Measurements from ENCODE around the gene TRAPPC2. TPM values are rescaled to one million over a fixed set of nuclear protein-coding genes. Genes with fewer than 3 reads are reported as not detected.

The TRAPPC2 gene
- total RNA-seq, 1 experiment from 2014 or later: 11.9 TPM

DNA sequence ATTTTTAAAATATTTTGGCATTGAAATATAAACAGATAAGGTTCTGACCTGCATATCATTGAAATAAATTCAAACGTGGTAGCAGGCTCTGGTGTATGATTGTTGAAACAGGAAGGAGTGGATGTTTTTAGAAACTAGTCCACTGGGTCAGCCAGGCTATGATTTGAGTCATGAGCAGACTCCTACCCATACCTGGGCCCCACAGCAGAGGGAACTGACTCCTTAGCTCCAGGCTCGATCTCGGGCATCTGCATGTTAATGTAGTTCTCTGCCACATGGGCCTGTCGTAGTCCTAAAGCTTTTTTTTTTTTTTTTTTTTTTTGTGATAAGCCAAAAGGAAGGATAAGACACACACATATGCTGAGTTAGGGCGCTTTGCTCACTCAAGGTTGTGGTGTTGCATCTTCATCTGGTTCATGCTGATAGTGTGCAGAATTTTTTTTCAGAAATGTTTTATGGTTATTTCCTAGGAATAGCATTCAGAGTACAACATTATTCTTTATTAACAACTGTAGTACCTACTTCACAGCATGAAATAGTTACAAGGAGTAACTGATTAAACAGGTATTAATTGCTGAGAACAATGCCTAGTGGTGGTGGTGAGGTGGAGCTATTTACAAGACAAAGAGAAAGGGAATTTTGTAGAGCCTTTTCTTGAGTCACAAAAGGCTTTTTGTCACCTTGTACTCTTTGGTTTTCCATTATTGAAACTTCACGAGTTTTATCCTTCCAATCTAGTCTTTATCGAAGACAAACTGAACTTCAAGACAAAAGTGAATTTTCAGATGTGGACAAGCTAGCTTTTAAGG is 27.4 kb upstream of the TRAPPC2 start:
- POLR2A ChIA-PET: no interaction called here
- no peak overlapping the region for H3K9ac ChIP-seq (ENCODE audit: low read length)
- no peaks in the 10 kb centered on the region for H3K27me3 ChIP-seq (ENCODE audit: insufficient read depth, low read length)
- H3K9me2 ChIP-seq (ENCODE audit: insufficient read depth): no peaks in the 10 kb centered on the region
- ATAC-seq: no peak
- H3K79me2 ChIP-seq (ENCODE audit: insufficient read depth, low read length): no peaks in the 10 kb centered on the region
- H3K4me3 ChIP-seq (replicated peaks in 1 of 2; ENCODE audit: low read depth in 1 of 2, low read length in 2 of 2): no peak overlapping the region
- intact Hi-C loops (cut with micrococcal nuclease): no loop called here
- H3K27ac ChIP-seq (ENCODE audit: low read depth, low read length): no peak overlapping the region
- CTCF ChIA-PET: no interaction called here
- H4K20me1 ChIP-seq (ENCODE audit: insufficient read depth): no peaks in the 10 kb centered on the region
- TF ChIP-seq JUND (IDR thresholded peaks at IDR 0.05): no peak
- TF ChIP-seq, protein P1, sequence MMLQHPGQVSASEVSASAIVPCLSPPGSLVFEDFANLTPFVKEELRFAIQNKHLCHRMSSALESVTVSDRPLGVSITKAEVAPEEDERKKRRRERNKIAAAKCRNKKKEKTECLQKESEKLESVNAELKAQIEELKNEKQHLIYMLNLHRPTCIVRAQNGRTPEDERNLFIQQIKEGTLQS (IDR thresholded peaks at IDR 0.05): no peak
- TF ChIP-seq EZH2 (IDR thresholded peaks at IDR 0.05): no peak
- no peak for TF ChIP-seq ZNF274 (IDR thresholded peaks at IDR 0.05; ENCODE audit: low read depth, low read length)
- no peak for TF ChIP-seq POLR2AphosphoS5 (IDR thresholded peaks at IDR 0.05; ENCODE audit: low read depth, low read length)
- TF ChIP-seq, protein P2, sequence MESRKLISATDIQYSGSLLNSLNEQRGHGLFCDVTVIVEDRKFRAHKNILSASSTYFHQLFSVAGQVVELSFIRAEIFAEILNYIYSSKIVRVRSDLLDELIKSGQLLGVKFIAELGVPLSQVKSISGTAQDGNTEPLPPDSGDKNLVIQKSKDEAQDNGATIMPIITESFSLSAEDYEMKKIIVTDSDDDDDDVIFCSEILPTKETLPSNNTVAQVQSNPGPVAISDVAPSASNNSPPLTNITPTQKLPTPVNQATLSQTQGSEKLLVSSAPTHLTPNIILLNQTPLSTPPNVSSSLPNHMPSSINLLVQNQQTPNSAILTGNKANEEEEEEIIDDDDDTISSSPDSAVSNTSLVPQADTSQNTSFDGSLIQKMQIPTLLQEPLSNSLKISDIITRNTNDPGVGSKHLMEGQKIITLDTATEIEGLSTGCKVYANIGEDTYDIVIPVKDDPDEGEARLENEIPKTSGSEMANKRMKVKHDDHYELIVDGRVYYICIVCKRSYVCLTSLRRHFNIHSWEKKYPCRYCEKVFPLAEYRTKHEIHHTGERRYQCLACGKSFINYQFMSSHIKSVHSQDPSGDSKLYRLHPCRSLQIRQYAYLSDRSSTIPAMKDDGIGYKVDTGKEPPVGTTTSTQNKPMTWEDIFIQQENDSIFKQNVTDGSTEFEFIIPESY (IDR thresholded peaks at IDR 0.05; ENCODE audit: extremely low read depth, insufficient replicate concordance, low read length): no peak
- no peak for TF ChIP-seq SIN3A (IDR thresholded peaks at IDR 0.05; ENCODE audit: low read depth)
- no peak for TF ChIP-seq CBX3 (IDR thresholded peaks at IDR 0.05; ENCODE audit: low read depth)
- TF ChIP-seq, protein P3, sequence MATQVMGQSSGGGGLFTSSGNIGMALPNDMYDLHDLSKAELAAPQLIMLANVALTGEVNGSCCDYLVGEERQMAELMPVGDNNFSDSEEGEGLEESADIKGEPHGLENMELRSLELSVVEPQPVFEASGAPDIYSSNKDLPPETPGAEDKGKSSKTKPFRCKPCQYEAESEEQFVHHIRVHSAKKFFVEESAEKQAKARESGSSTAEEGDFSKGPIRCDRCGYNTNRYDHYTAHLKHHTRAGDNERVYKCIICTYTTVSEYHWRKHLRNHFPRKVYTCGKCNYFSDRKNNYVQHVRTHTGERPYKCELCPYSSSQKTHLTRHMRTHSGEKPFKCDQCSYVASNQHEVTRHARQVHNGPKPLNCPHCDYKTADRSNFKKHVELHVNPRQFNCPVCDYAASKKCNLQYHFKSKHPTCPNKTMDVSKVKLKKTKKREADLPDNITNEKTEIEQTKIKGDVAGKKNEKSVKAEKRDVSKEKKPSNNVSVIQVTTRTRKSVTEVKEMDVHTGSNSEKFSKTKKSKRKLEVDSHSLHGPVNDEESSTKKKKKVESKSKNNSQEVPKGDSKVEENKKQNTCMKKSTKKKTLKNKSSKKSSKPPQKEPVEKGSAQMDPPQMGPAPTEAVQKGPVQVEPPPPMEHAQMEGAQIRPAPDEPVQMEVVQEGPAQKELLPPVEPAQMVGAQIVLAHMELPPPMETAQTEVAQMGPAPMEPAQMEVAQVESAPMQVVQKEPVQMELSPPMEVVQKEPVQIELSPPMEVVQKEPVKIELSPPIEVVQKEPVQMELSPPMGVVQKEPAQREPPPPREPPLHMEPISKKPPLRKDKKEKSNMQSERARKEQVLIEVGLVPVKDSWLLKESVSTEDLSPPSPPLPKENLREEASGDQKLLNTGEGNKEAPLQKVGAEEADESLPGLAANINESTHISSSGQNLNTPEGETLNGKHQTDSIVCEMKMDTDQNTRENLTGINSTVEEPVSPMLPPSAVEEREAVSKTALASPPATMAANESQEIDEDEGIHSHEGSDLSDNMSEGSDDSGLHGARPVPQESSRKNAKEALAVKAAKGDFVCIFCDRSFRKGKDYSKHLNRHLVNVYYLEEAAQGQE (IDR thresholded peaks at IDR 0.05; ENCODE audit: low read depth): no peak
- no peak for TF ChIP-seq EGR1 (IDR thresholded peaks at IDR 0.05; ENCODE audit: low read depth)
- TF ChIP-seq, protein P4, sequence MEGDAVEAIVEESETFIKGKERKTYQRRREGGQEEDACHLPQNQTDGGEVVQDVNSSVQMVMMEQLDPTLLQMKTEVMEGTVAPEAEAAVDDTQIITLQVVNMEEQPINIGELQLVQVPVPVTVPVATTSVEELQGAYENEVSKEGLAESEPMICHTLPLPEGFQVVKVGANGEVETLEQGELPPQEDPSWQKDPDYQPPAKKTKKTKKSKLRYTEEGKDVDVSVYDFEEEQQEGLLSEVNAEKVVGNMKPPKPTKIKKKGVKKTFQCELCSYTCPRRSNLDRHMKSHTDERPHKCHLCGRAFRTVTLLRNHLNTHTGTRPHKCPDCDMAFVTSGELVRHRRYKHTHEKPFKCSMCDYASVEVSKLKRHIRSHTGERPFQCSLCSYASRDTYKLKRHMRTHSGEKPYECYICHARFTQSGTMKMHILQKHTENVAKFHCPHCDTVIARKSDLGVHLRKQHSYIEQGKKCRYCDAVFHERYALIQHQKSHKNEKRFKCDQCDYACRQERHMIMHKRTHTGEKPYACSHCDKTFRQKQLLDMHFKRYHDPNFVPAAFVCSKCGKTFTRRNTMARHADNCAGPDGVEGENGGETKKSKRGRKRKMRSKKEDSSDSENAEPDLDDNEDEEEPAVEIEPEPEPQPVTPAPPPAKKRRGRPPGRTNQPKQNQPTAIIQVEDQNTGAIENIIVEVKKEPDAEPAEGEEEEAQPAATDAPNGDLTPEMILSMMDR (IDR thresholded peaks at IDR 0.05 in 2 of 3, conservative IDR thresholded peaks at IDR 0.05 in 1 of 3; ENCODE audit: borderline replicate concordance in 1 of 3, insufficient read depth in 1 of 3, low read depth in 2 of 3, low read length in 2 of 3): no peak
- no peak for TF ChIP-seq POLR2A (IDR thresholded peaks at IDR 0.05; ENCODE audit: borderline replicate concordance, extremely low read depth, insufficient read depth, insufficient read length)
- no peak for TF ChIP-seq YY1 (IDR thresholded peaks at IDR 0.05; ENCODE audit: extremely low read depth, insufficient replicate concordance, low read depth, low read length)
- no peak for TF ChIP-seq SRF (IDR thresholded peaks at IDR 0.05; ENCODE audit: low read depth)
- TF ChIP-seq, protein P5, sequence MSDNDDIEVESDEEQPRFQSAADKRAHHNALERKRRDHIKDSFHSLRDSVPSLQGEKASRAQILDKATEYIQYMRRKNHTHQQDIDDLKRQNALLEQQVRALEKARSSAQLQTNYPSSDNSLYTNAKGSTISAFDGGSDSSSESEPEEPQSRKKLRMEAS (IDR thresholded peaks at IDR 0.05): no peak
- no peak for TF ChIP-seq FOSL1 (IDR thresholded peaks at IDR 0.05; ENCODE audit: low read depth)
- no peak for TF ChIP-seq ELF1 (IDR thresholded peaks at IDR 0.05; ENCODE audit: borderline replicate concordance, low read depth)
- TF ChIP-seq EZH2phosphoT487 (IDR thresholded peaks at IDR 0.05; ENCODE audit: borderline replicate concordance): no peak
- TF ChIP-seq TCF7L2 (IDR thresholded peaks at IDR 0.05; ENCODE audit: borderline replicate concordance, extremely low read depth, insufficient read depth, insufficient read length): no peak
- no peak for TF ChIP-seq SP1 (IDR thresholded peaks at IDR 0.05; ENCODE audit: low read depth)
- RAD21 ChIA-PET (ENCODE audit: low non-redundant PET in 1 of 2, low total read pairs in 2 of 2, uncharacterized antibody in 2 of 2, unreplicated experiment in 2 of 2): no interaction called here
- H3K36me3 ChIP-seq (ENCODE audit: control insufficient read depth in 1 of 2, insufficient read depth in 2 of 2, low read length in 2 of 2): peaks cover 7% of the 10 kb centered on the region in 2 experiments; a peak in 2 of 4 replicates
- no peak for DNase-seq (ENCODE audit: low read depth, low spot score)
- no peak overlapping the region for H3K4me2 ChIP-seq (ENCODE audit: low read length)
- BruUV-seq (replicated peaks): no TSS peak
- no peaks in the 10 kb centered on the region for H3K9me3 ChIP-seq (ENCODE audit: control insufficient read depth in 1 of 2, insufficient read depth in 1 of 2, low read depth in 1 of 2, low read length in 2 of 2)
- no peaks in the 10 kb centered on the region for H3K4me1 ChIP-seq (ENCODE audit: control insufficient read depth in 1 of 2, insufficient read depth in 2 of 2, low read length in 2 of 2)
- no peak overlapping the region for H2AFZ ChIP-seq (ENCODE audit: low read depth, low read length, poor library complexity, severe bottlenecking)
